IPS DF 19.7 (cell line): ENCODE data around the gene CNTN6.

ENCODE experiments used
- DNase-seq: peaks from one replicate; pipeline ENCODE4 v3.0.0-alpha.2; 2013; ENCODE audit warnings: low read depth, low spot score

Gene CNTN6

DNA sequence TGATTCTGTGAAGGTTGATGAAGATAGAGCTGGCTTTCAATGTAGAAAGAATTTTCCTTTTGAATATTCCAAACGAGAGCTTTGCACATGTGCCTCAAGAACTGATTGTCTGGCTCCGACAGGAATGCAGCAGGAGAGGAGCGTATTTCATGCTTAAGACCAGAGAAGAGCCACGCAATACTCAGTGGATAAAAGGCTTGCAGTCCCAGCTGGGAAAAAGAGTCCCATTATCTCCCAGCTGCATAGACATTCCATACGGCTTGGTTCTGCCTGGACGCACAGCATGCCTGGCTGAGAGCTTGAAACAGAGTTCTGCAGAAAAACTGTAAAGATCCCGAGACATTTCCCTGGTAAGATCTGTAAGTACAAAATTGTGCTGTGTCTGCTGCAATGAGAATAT lies at the start of gene CNTN6:
Gene CNTN6 (plus strand): TSS at position 254 of the 400 bp plus-strand sequence. CDS start 54,985 bp downstream, outside the sequence.
- no peak for DNase-seq

DNA sequence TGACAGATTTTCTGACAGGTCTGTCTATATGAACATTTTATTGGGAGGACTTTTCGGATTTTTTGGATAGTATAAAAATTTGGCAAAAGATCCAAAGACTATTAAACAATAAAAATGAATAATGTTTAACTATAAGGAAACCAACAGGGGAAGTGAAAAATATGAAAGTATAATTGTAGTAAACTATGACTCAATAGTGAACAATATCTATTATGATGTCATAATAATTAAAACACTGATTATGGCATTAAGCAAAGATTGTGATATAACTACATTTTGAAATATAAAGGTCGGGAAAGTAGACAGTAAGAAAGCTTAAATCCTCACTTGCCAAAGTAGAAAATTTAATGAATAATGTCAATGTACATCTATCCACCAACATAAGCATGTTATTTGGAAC lies 44.3 kb upstream of the CNTN6 start:
- DNase-seq, result no peak

DNA sequence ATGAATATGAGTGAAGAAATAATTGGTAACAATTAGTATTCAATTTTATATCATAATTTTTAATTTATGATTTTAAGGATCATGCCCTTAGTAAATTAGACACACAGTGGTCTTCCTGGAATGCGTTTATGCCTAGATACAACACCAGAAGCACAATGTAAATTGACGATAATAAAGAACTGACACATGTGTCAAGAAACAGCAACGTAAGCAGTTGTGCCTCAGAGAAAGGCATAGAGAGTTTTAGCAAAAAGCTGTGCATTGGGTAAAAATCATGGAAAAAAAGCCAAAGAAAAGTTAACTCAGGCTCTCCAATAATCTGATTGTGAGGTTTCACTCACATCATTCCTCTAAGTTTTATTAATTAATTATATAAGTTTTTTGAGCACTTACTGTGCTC lies 37.0 kb upstream of the CNTN6 start:
- no peak for DNase-seq

DNA sequence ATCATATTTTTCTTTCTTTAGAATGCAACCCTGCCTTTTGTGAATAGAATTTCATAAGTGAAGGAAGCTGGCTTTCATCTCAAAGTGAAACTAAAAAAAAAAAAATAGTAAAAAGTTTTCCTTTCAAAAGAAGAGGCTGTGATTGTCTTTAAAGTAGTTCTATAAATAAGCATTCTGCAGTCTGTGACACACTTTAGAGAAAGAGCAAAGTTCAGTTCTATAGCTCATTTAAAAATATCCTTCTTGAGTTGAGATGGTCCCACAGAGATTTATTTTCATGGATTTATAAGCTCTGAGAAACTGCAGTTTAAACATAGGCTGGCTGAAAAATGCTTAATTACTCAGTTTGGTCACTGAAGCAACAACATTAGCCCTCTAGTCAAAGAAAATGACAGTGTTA lies 36.1 kb upstream of the CNTN6 start:
- DNase-seq, result no peak

DNA sequence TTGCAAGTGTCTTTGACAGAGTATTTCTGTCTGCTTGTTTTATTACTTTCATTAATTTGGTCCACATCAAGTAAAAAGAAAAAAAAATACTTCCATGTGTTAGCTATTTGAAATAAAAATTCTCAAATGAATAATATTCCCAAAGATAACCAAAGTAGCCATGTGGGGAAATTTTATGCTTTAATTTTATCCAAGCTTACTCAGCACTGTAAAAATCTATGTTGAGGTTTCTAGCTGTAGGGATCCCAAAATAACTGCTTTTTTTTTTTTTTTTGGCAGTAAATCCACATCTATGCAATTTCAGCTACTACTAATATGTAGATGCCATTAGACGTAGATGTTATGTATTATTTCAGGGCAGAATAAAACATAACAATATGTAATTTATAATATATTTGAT lies 35.4 kb upstream of the CNTN6 start:
- DNase-seq, result no peak

DNA sequence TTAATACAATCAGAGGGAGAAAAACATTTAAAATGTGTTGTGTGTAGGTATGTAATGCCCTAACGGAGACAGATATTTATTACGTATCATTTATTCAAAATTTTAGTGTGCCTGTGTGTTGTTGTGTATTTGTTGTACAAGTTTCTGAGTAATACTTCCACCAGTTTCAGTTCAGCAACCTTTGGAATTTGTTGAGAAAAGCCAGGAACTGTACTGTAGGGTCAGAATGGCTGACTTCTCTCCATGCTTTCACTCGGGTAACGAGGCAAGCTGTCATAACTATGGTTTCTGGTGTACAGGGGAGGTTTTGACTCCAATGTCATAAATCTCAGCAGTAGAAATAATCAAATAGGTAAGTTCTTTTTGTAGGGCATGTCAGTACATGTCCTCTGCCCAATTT lies 23.8 kb upstream of the CNTN6 start:
- DNase-seq, result no peak

DNA sequence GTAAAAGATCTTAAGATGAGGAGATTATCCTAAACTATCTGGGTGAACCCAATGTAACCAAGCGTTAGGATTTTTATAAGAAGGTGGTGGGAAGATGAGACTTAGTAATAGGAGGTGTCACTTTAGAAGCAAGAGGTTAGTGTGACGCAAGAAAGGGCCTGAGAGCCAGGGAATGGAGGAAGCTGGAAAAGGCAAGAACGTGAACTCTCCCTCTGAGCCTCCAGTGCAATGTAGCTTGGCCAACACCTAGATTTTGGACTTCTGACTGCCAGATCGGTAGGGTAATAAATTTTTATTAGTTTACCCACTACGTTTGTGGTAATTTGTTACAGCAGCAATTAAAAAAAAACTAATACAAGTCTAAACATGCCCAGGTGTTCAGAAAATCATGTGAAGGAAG lies 20.8 kb upstream of the CNTN6 start:
- no peak for DNase-seq

DNA sequence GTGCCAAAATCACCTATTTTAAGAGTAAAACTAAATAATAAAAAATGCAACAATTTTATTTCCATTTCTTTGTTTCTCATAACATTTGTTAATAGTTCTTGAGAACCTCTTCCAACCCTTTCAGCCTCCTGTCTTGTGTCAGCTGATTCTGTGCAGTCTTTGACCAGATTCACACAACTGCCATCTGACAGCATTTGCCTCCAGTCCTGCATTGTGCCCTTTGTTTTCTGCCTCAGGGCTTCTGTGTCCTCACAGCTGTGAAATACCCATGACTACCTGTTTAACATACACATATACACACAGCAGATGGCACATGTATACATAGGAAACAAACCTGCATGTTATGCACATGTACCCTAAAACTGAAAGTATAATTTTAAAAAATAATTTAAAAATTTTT lies 13.2 kb upstream of the CNTN6 start:
- DNase-seq, result no peak

DNA sequence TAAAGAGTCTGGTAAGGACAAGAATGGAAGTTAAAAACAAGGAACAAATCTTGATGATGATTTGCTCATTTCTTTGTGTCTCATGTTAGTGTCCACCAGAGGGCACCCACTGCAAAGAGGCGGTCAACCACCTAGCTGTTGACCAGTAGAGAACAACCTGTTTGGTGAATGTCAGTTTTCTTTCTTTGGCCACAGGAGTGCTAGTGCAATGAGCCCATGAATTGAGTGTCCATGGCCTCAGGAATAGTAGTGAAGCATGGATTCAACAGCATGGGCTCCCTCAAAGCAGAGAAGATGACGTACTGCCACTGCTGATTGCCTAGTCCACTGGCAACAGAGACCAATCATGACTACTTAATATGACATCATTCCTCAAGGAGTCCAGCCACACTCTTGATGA lies 10.7 kb upstream of the CNTN6 start:
- DNase-seq, result no peak

DNA sequence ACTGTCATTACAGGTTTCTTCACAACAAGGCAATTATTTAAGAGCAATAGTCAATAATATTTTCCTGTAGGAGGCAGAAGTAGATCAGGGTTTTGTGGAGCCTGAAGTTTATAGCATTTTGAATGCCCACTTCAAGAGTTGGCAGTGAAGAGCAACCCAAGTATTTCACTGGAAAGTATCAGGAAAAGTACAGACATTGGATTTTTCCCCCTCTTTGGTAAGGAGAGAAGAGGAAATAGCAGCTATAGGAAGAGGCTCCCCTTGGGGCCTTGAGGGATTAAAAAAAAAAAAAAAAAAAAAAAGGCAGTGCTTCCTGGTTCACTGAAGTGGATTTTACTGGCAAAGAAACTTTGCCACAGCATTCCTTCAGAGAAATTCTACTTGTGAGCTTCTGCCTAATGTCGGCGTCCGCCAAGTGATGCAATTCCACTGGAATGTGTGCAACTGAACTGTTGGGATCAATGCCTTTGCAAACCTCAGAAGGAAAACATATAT lies 5.7 kb upstream of the CNTN6 start:
- no peak for DNase-seq

DNA sequence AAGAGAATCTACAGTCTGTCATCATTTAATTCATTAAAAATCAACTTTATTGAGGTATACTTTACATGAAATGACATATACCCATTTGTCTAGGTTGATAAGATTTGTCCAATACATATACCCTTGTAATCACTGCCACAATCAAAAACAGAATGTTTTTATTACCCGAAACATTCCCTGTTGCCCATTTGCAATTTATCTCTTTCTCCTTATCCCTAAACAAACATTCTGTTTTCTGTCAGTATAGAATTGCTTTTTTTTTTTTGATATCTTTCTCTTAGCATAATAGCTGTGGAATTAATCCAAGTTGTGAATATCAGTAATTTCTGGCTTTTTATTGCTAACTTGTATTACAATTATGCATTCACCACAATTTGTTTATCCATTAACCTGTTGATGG lies 4.3 kb upstream of the CNTN6 start:
- DNase-seq, result no peak

DNA sequence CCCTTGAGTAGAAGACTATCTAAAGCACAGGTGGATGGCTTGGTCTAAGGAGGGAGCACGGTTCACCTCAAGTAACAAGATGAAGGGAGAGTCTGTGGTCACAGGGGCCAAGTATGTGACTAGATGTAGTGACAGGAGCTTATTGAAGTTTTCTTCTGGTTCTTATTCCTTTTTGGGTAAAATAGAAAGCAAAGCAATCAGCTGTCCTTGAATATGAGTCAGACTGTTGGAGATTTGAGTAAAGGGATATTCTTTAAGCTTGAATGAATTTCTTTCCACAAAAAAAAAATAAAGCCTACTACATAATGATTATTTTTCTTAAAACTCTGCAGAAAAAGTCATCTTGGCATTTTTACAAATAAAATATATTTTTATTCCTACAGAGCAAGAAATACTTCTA lies 1.5 kb upstream of the CNTN6 start:
- no peak for DNase-seq

DNA sequence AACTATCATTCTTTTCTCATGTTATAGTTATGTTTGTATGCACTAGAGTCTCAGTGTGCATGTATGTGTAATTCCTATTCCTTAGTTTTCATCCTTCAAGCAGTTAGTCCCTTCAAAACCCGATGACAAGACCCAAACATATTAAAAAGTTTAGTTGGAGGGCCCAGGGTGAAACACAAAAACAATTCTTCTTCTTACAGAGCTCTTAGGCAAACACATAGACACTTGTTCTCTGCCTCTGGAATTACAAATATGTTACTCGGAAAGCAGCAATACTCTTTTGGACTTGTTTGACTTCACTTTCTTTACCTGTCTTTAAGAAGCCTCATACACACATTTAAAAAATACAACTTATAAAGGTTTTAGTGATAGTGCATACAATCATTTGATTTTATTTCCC lies 763 bp upstream of the CNTN6 start:
- DNase-seq, result no peak

DNA sequence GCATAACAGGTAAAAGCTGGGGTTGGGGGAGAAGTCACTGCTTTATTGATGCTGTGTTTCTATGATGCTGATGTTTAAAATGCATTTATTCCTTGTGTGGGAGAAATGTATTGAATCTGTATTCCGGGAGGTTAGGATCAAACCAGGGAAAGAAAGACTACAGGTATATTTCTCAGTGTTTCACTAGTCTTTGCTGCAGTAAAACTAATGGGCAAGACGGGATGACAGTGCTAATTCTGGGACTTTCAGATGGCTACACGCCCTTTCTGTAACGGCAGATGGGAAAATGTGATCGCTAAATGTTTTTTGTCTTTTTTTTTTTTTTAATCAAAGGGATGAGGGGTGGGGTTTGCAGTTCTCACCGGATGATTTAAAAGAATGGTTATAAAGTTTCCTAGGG lies 393 bp downstream of the CNTN6 start:
- DNase-seq, result no peak

DNA sequence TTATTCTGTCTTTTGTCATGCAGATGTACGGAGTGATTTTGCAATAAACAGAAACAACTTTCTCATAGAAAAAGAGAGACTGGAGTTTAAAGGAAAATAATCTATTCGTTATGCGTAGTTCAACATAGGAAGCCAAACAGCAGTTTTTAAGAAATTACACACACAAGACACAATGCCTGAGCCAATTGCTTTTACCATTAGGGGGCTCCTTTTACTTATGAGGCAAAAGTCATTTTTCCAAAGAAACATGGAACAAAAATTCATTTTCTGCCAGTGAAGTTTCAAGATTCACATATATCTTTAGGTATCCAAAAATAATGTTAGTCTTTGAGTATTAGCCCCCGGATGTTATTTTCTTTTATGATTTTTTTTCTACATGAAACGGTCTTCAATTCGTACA lies 10.7 kb downstream of the CNTN6 start:
- no peak for DNase-seq

DNA sequence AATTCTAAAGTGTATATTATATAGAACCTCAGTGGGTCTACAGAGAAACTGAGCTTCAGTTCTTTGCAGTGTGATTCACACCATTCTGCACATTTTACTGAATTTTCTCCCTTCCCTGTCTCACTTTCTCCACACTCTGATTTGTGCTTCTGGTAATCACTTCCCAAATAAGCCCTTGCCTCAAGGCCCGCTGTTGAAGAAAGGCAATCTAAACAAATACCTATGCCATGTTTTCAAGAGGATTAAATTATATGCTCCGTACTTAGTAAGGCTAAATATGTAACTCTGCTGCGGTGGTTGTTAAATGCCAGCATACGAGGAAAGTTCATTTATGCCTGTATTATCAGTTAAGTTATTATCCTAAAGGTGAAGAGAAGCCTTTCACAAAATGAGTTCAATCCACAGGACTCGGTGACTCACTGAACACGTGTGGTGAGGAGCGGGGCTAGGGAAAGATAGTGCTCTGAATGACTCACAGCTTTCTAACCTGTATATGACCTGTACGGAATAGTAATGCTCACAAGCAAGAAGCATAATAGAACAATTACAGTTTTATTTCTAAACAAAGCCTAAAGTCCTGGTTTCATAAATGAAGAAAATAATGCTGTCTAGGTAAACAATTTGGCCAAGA lies 25.1 kb downstream of the CNTN6 start:
- no peak for DNase-seq

DNA sequence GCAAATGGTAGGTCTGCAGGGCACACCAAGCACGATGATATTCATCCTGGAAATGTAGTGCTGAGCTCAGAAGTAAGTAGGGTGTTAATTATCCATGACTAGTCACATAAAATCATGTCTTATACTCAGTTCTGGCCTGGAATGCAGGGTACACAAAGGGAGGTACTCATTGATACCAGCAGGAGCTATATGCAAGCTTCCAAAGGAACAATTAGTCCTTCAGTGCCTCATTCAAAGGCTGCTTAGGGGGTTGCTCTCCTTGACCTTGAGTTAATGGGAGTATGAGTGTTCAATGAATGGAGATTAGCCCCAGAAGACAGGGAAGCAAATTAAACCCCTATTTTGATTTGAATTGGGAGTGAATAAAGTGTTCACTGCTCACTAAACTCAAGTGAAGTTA lies 38.3 kb downstream of the CNTN6 start:
- DNase-seq, result no peak

DNA sequence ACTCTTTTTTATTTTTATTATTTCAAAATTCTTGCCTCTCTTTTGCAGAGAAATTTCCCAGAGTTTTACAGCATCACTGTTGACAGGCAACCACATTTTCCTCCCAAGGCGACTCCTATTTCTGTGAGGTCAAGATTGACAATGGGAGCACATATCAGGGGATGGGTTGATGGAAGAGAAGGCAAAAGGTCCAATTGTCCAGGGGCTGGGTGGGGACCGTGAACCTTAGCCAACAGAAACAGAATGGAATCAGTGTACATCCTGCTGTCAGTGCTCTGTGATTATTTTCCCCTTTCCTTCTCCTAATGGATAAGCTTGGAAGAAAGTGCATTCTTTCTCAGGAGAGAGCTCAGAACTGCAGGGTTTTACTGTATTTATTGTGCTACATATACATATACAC lies 42.4 kb downstream of the CNTN6 start:
- no peak for DNase-seq

DNA sequence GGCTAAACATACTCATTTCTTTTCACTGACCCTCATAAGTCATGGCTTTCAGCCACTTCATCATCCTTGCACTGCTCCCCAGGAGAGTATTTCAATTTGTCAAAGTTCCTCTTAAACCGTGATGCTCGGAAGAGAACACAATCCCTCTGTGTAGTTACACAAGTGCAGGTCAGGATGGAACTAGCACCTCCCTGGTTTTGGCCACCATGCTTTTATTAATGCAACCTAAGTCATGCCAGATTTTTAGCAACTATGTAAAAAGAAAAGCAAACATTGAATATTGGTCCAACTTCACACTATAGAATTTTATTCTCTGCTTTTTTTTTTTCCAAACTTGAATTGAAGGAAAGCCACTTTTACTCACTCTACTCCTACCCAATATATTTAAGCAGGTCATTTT lies 45.2 kb downstream of the CNTN6 start:
- no peak for DNase-seq

DNA sequence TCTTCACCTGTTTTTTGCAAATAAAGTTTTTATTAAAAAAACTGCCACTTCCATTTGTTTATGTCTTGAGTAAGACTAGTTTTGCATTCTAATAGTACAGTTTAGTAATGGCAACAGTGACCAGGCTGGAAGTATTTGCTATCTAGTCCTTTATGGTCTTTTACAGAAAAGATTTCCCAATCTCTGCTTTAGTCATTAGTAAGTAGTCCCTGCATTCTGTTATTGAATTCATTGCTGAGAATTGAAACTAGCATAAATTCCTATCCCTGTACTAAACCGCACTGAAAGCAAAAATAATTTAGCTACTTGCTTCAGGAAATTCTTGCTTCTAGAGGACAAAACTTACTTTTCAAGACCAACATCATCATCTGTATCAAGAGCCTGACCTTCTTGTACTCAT lies 46.2 kb downstream of the CNTN6 start:
- DNase-seq, result no peak

DNA sequence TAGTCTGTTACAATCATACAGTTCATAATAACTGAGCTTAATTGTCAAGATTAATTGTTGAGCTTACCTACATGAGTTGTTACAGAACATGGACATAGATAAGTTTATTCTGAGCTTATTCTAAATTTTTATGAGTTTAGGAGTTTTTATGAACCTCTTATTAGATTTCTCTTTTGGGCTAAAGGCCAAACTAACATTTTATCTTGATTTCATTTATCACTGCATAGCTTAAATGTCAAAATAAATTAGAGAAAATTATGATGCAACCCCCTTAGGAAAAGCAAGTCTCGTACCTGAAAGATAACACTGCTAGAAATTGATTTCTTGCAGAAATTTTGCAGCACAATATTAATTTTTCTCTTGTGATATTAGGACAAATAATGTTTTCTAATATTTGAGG lies 54.5 kb downstream of the CNTN6 start:
- DNase-seq, result no peak

DNA sequence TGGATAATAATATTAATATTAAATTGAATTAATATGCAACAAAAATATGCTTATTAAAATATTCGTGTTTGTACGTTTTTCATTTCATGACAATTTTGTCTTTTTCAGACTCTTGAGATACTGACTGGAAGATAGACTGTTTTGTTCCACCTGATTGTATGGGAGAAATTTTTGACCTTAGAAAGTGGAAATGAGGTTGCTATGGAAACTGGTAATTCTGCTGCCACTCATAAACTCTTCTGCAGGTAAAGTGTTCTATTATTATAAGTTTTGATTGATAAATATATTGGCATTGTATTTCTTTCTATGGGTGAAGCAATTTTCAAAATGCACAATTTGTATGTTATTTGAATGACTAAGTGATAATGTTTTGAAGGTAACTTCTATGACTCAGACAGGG lies 55.0 kb downstream of the CNTN6 start:
- no peak for DNase-seq

DNA sequence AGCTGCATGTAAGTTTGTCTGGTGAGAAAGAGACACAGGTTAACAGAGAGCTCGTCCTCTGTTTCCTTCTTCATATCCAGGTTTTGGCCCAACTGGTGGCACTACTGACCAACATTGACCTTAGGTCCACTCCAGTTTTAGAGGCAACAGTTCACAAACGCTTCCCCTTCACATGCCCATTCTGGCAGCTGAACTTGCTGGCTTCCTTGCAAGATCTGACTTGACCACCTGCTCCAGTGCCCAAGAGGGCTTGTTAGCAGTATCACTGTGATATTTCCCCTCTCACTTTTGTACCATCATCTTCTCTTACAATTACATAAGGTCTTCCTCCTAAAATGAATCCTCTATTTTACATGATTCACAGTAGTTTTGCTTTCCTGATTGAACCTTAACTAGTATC lies 71.3 kb downstream of the CNTN6 start:
- no peak for DNase-seq

DNA sequence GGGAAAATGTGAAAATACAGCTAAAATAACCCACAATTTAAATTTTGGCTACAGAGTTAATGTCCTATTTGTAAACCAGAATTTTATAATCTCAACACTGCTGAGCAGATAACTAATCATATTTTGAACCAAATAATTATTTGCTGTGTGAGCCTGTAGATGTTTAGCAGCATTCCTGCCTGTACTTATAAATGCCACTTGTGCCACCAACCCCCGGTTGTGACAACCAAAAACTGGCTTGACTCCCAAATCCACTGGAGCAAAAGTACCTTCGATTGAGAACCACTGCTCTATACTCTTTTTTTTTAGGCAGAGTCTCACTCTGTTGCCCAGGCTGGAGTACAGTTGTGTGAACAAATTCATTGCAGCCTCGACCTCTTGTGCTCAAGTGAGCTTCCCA lies 78.5 kb downstream of the CNTN6 start:
- no peak for DNase-seq
